Loucy (cell line): ENCODE measurements around the gene KRTAP19-8.

ENCODE experiments used
- EZH2phosphoT487 ChIP-seq: fragments of 200-600 bp; IDR thresholded peaks from 2 replicates; pipeline ENCODE4 v1.6.1; 2018; ENCODE audit warnings: antibody characterized with exemption, mild to moderate bottlenecking, moderate library complexity, borderline replicate concordance
- TF ChIP-seq, protein P1 (sequence below): fragments of 200-600 bp; sonication (generic); conservative IDR thresholded peaks from 2 replicates; pipeline ENCODE4 v1.5.1; 2014; ENCODE audit warnings: mild to moderate bottlenecking, antibody characterized with exemption, low read length

DNA sequence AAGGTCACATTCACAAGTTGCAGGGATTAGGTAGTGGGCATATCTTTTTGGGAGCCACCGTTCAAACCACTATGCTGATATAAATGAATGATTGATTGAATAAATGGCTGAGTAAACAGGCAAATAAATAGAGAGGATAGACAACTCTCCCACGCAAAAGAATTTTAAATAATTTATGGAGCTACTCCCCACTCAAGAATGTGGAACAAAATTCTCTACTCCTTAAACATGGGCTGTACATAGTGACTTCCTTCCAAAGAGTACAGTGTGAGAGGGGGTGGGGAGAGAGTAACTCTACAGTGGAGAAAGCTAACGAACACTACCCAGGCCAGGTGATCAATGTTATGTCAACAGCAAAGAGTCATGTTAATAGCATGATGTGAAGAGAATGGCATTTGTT is 40.7 kb downstream of the KRTAP19-8 start:
- TF ChIP-seq, protein P1, sequence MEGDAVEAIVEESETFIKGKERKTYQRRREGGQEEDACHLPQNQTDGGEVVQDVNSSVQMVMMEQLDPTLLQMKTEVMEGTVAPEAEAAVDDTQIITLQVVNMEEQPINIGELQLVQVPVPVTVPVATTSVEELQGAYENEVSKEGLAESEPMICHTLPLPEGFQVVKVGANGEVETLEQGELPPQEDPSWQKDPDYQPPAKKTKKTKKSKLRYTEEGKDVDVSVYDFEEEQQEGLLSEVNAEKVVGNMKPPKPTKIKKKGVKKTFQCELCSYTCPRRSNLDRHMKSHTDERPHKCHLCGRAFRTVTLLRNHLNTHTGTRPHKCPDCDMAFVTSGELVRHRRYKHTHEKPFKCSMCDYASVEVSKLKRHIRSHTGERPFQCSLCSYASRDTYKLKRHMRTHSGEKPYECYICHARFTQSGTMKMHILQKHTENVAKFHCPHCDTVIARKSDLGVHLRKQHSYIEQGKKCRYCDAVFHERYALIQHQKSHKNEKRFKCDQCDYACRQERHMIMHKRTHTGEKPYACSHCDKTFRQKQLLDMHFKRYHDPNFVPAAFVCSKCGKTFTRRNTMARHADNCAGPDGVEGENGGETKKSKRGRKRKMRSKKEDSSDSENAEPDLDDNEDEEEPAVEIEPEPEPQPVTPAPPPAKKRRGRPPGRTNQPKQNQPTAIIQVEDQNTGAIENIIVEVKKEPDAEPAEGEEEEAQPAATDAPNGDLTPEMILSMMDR: no peak
- TF ChIP-seq EZH2phosphoT487: no peak
